ENCODE data around the gene COG1. TPM values are rescaled to one million over a fixed set of nuclear protein-coding genes. Genes with fewer than 3 reads are reported as not detected.
A peak's percentile ranks its signal among the peaks of the same experiment; 100 is the strongest.

Gene COG1
- total and polyA plus RNA-seq, 2 of the 8 experiments (the other 6 are each of a cell fraction or from before 2014, with no cell fraction given), result 11.0 to 19.5 TPM

- H3K23me2 ChIP-seq (ENCODE audit: low read depth, low read length), result peaks cover 6% of the 10 kb centered on the region
- H2BK12ac ChIP-seq (ENCODE audit: low read depth, low read length), result no peak overlapping the region
- no peak overlapping the region; the same call in 1 of the 2 replicates for H3K18ac ChIP-seq (ENCODE audit: extremely low read depth, low read length)
- DNase-seq (ENCODE audit: low read depth in 1 of 2, low spot score in 2 of 2) (no peak), FAIRE-seq (no peak)
- H3K27ac ChIP-seq (ENCODE audit: low read depth, low read length), result peak overlapping the region; percentile 74
- H3K4me3 ChIP-seq (ENCODE audit: extremely low read depth in 1 of 4, insufficient read depth in 2 of 4, low read depth in 3 of 4, low read length in 4 of 4), result peak overlapping the region; percentile 90 to 94 (median 92)
- 9% methylated on average over 39 of the region's 48 CpGs; no CpG with 5 or more reads in 1 of the 2 experiments for WGBS, 2 experiments (ENCODE audit: extremely low coverage in 1 of 2, insufficient coverage in 1 of 2, insufficient read length in 1 of 2, insufficient replicate concordance in 2 of 2, low coverage in 1 of 2, low lambda C conversion rate in 2 of 2, missing lambda C conversion rate in 1 of 2)
- POLR2A ChIA-PET (ENCODE audit: partially characterized antibody), result interaction anchor here (0.6 to 2.5 kb wide), 20 partner anchors 9 to 130 kb away, joined by 3 to 18 read pairs (median 5); partner anchors contain the start of genes COG1 and SSTR2
- H3K9ac ChIP-seq (replicated peaks in 1 of 4; ENCODE audit: extremely low read depth in 1 of 4, low read depth in 3 of 4, low read length in 3 of 4), result peak overlapping the region; percentile 65 to 86 (median 72)
- peak overlapping the region; percentile 13; the same call in 1 of the 2 replicates for H2BK5ac ChIP-seq (ENCODE audit: low read depth, low read length)
- peak overlapping the region; percentile 91 to 99 for H3K4me2 ChIP-seq (ENCODE audit: insufficient read depth in 1 of 2, low read depth in 2 of 2, low read length in 2 of 2)
- peaks cover 8 to 27% (median 16%) of the 10 kb centered on the region in 4 experiments; a peak in 6 of 8 replicates for H3K36me3 ChIP-seq (ENCODE audit: control insufficient read depth in 2 of 4, insufficient read depth in 4 of 4, low read length in 3 of 4)
- H3K4ac ChIP-seq (replicated peaks; ENCODE audit: insufficient read length, low read depth, low read length), result no peak overlapping the region
- peaks cover 2 to 7% of the 10 kb centered on the region in 2 experiments for H4K20me1 ChIP-seq (replicated peaks in 1 of 2; ENCODE audit: control insufficient read depth in 1 of 2, insufficient read depth in 2 of 2, low read length in 2 of 2)
- H2BK120ac ChIP-seq (replicated peaks; ENCODE audit: low read depth, low read length), result no peak overlapping the region
- H2BK20ac ChIP-seq (ENCODE audit: low read length), result no peak overlapping the region
- H3K79me2 ChIP-seq (ENCODE audit: control insufficient read depth in 1 of 2, insufficient read depth in 2 of 2, low read length in 2 of 2), result peaks cover 10 to 65% of the 10 kb centered on the region in 2 experiments
- H3K9me3 ChIP-seq (ENCODE audit: insufficient read depth in 2 of 2, low read depth in 1 of 2, low read length in 1 of 2), result no peaks in the 10 kb centered on the region
- no peak overlapping the region for H2AK5ac ChIP-seq (ENCODE audit: low read depth, low read length)
- no peak overlapping the region; the same call in 1 of the 2 replicates for H2BK15ac ChIP-seq (ENCODE audit: low read length)
- H3K14ac ChIP-seq (ENCODE audit: insufficient read length), result no peak overlapping the region
- H2AFZ ChIP-seq (ENCODE audit: low read length), result no peak overlapping the region; the same call in 1 of the 2 replicates
- H3K4me1 ChIP-seq (replicated peaks in 1 of 4; ENCODE audit: control insufficient read depth in 3 of 4, insufficient read depth in 4 of 4, low read length in 3 of 4), result peaks cover 0 to 4% (median 2%) of the 10 kb centered on the region in 4 experiments; a peak in 5 of 7 replicates
- CTCF ChIA-PET (ENCODE audit: partially characterized antibody), result interaction anchor here (1.0 to 2.8 kb wide), 7 partner anchors 16 to 505 kb away, joined by 3 to 10 read pairs (median 5); partner anchors contain the start of gene COG1
- peak overlapping the region; percentile 16 for H4K5ac ChIP-seq (ENCODE audit: insufficient read length, low read depth, low read length)
- no peak overlapping the region for H3K56ac ChIP-seq (replicated peaks; ENCODE audit: insufficient read length, low read depth, low read length)
- no peak overlapping the region for H4K91ac ChIP-seq (replicated peaks; ENCODE audit: insufficient read length, low read length)
- H3K27me3 ChIP-seq (replicated peaks in 1 of 4; ENCODE audit: control insufficient read depth in 3 of 4, extremely low read depth in 1 of 4, insufficient read depth in 3 of 4, low read length in 3 of 4), result no peaks in the 10 kb centered on the region
- H3K79me1 ChIP-seq (ENCODE audit: low read depth, low read length), result peaks cover 4% of the 10 kb centered on the region; the same call in 1 of the 2 replicates
- no peak overlapping the region for H3K23ac ChIP-seq (ENCODE audit: insufficient read length)
- 0 out of 2 replicates have a peak overlapping the region, but pooled peaks have one; percentile 54 for H4K8ac ChIP-seq (ENCODE audit: extremely low read depth, insufficient read depth, low read length)
- TF ChIP-seq NRF1 (IDR thresholded peaks at IDR 0.05; ENCODE audit: low read depth, low read length), result no peak
- peak in 1 of 2 experiments; percentile 22; a peak in 2 of 4 replicates for TF ChIP-seq SIN3A (conservative IDR thresholded peaks at IDR 0.05 in 1 of 2, IDR thresholded peaks at IDR 0.05 in 1 of 2; ENCODE audit: low read depth in 1 of 2, low read length in 2 of 2)
- peak; percentile 60; the same call in 1 of the 2 replicates for TF ChIP-seq PHF8 (conservative IDR thresholded peaks at IDR 0.05; ENCODE audit: low read depth, low read length)
- TF ChIP-seq SAP30 (IDR thresholded peaks at IDR 0.05; ENCODE audit: insufficient read depth, insufficient replicate concordance, low read length), result peak; percentile 66
- no peak for TF ChIP-seq RFX5 (IDR thresholded peaks at IDR 0.05; ENCODE audit: borderline replicate concordance, low read depth, low read length)
- no peak for TF ChIP-seq ATF2 (IDR thresholded peaks at IDR 0.05; ENCODE audit: low read length)
- TF ChIP-seq TCF12 (IDR thresholded peaks at IDR 0.05; ENCODE audit: low read depth, low read length), result no peak
- TF ChIP-seq HDAC6 (IDR thresholded peaks at IDR 0.05; ENCODE audit: low read depth, low read length), result no peak
Observed at GRCh38 chr17:73232587-73233373, 39.9 kb downstream of the COG1 start.
